Mesothelial cell of epicardium (in vitro differentiated cells): ENCODE data around the gene COL27A1. TPM values are rescaled to one million over a fixed set of nuclear protein-coding genes. Genes with fewer than 3 reads are reported as not detected.

Experiments used
- DNase-seq, 2 experiments: peaks; one replicate each; pipeline ENCODE4 v3.0.0; 2021; ENCODE audit warnings: low spot score in 2 of 2; ENCODE audit not compliant: unreplicated experiment in 2 of 2
- H3K27ac Mint-ChIP-seq: 2 replicates; pipeline ENCODE4 v1.8.0; 2021; ENCODE audit warnings: mixed read lengths
- H3K27me3 Mint-ChIP-seq: 2 replicates; pipeline ENCODE4 v1.8.0; 2021; ENCODE audit warnings: low read depth, mixed read lengths
- H3K36me3 Mint-ChIP-seq: 2 replicates; pipeline ENCODE4 v1.8.0; 2021; ENCODE audit warnings: mixed read lengths
- H3K4me1 Mint-ChIP-seq: 2 replicates; pipeline ENCODE4 v1.8.0; 2021; ENCODE audit warnings: mixed read lengths
- H3K4me3 Mint-ChIP-seq: 2 replicates; pipeline ENCODE4 v1.8.0; 2021; ENCODE audit warnings: mild to moderate bottlenecking, moderate library complexity, mixed read lengths
- H3K9me3 Mint-ChIP-seq: 2 replicates; pipeline ENCODE4 v1.8.0; 2021; ENCODE audit warnings: mixed read lengths
- CTCF ChIP-seq: fragments of 200-600 bp; sonication (generic); IDR thresholded peaks from one replicate; pipeline ENCODE4 v1.5.0; 2021; ENCODE audit warnings: antibody characterized with exemption; ENCODE audit not compliant: unreplicated experiment
- total RNA-seq: library from RNA; stranded (reverse); gene quantifications from 3 replicates; pipeline ENCODE4 v1.2.1, GENCODE V29; 2021

Gene COL27A1
- total RNA-seq, 1 donor from 2014 or later = 138 TPM

GRCh38 chr9:114291886-114292590 lies 136.7 kb downstream of the COL27A1 start:
- peak in 1 of 2 experiments; percentile 34 for DNase-seq
- peaks cover 23% of the 10 kb centered on the region for H3K9me3 Mint-ChIP-seq
- no peak overlapping the region for H3K4me3 Mint-ChIP-seq
- H3K27ac Mint-ChIP-seq = no peak overlapping the region
- H3K36me3 Mint-ChIP-seq = peaks cover 50% of the 10 kb centered on the region
- no peak for TF ChIP-seq CTCF
- no peaks in the 10 kb centered on the region for H3K27me3 Mint-ChIP-seq
- peaks cover 16% of the 10 kb centered on the region for H3K4me1 Mint-ChIP-seq

GRCh38 chr9:114294664-114295063 lies 139.3 kb downstream of the COL27A1 start:
- Mint-ChIP-seq H3K4me3 (no peak overlapping the region), H3K4me1 (peaks cover 4% of the 10 kb centered on the region), H3K9me3 (peaks cover 23% of the 10 kb centered on the region), H3K36me3 (peaks cover 68% of the 10 kb centered on the region), H3K27ac (no peak overlapping the region), H3K27me3 (no peaks in the 10 kb centered on the region)
- DNase-seq = no peak
- TF ChIP-seq CTCF = no peak

GRCh38 chr9:114296338-114296737 lies 141.0 kb downstream of the COL27A1 start:
- H3K27me3 Mint-ChIP-seq = no peaks in the 10 kb centered on the region
- no peak for TF ChIP-seq CTCF
- peaks cover 73% of the 10 kb centered on the region for H3K36me3 Mint-ChIP-seq
- DNase-seq = no peak
- H3K4me1 Mint-ChIP-seq = no peaks in the 10 kb centered on the region
- no peak overlapping the region for H3K4me3 Mint-ChIP-seq
- H3K27ac Mint-ChIP-seq = no peak overlapping the region
- H3K9me3 Mint-ChIP-seq = peaks cover 23% of the 10 kb centered on the region

- Mint-ChIP-seq H3K27me3 (no peaks in the 10 kb centered on the region), H3K4me3 (no peak overlapping the region), H3K27ac (no peak overlapping the region), H3K9me3 (peaks cover 15% of the 10 kb centered on the region), H3K36me3 (peaks cover 59% of the 10 kb centered on the region), H3K4me1 (no peaks in the 10 kb centered on the region)
- TF ChIP-seq CTCF = no peak
- DNase-seq = peak in 1 of 2 experiments; percentile 31
These were observed 144.2 kb downstream of the COL27A1 start for GRCh38 chr9:114299286-114300152.

GRCh38 chr9:114300153-114300845 lies 145.0 kb downstream of the COL27A1 start:
- no peak overlapping the region for H3K4me3 Mint-ChIP-seq
- peak in 1 of 2 experiments; percentile 25 for DNase-seq
- peaks cover 51% of the 10 kb centered on the region for H3K36me3 Mint-ChIP-seq
- H3K4me1 Mint-ChIP-seq = no peaks in the 10 kb centered on the region
- H3K9me3 Mint-ChIP-seq = peaks cover 7% of the 10 kb centered on the region
- H3K27me3 Mint-ChIP-seq = no peaks in the 10 kb centered on the region
- no peak for TF ChIP-seq CTCF
- no peak overlapping the region for H3K27ac Mint-ChIP-seq
